GM12801 (cell line): ENCODE data around the gene LRCH1.

Source experiments
- CTCF ChIP-seq: IDR thresholded peaks from one replicate; pipeline ENCODE4 v1.5.1; 2011; ENCODE audit warnings: control low read depth; ENCODE audit not compliant: insufficient read length; ENCODE audit errors: extremely low read depth

LRCH1 gene

GRCh38 chr13:46684287-46685001, 131.5 kb downstream of the LRCH1 start:
- TF ChIP-seq CTCF: no peak

- TF ChIP-seq CTCF: no peak
Observed at GRCh38 chr13:46685006-46685730, 132.2 kb downstream of the LRCH1 start.

GRCh38 chr13:46686171-46686570, 133.2 kb downstream of the LRCH1 start:
- no peak for TF ChIP-seq CTCF

GRCh38 chr13:46687810-46688209, 134.8 kb downstream of the LRCH1 start:
- no peak for TF ChIP-seq CTCF

GRCh38 chr13:46688306-46688705, 135.3 kb downstream of the LRCH1 start:
- TF ChIP-seq CTCF: no peak

GRCh38 chr13:46698014-46698413, 145.0 kb downstream of the LRCH1 start:
- TF ChIP-seq CTCF: no peak

- TF ChIP-seq CTCF: no peak
Observed at GRCh38 chr13:46698910-46699460, 146.0 kb downstream of the LRCH1 start.
